ENCODE data around the gene PSMD9.

DNA sequence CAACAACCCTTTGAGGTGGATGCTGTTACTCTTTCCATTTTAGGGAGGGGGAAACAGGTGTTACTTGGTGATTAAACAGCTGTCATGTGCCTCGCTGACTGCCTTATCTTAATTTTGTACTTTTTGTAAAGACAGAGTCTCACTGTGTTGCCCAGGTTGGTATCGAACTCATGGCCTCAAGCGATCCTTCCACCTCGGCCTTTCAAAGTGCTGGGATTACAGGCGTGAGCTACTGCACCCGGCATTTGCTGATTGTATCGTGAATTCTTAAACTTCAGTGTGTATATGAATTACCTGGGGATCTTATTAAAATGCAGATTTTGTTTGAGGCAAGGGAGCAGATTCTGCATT, 659 bp downstream of the PSMD9 start:
- TF ChIP-seq, protein P1, sequence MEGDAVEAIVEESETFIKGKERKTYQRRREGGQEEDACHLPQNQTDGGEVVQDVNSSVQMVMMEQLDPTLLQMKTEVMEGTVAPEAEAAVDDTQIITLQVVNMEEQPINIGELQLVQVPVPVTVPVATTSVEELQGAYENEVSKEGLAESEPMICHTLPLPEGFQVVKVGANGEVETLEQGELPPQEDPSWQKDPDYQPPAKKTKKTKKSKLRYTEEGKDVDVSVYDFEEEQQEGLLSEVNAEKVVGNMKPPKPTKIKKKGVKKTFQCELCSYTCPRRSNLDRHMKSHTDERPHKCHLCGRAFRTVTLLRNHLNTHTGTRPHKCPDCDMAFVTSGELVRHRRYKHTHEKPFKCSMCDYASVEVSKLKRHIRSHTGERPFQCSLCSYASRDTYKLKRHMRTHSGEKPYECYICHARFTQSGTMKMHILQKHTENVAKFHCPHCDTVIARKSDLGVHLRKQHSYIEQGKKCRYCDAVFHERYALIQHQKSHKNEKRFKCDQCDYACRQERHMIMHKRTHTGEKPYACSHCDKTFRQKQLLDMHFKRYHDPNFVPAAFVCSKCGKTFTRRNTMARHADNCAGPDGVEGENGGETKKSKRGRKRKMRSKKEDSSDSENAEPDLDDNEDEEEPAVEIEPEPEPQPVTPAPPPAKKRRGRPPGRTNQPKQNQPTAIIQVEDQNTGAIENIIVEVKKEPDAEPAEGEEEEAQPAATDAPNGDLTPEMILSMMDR (IDR thresholded peaks at IDR 0.05), result no peak
- no peak for TF ChIP-seq POLR2AphosphoS5 (IDR thresholded peaks at IDR 0.05; ENCODE audit: insufficient read depth in 1 of 2, low read depth in 1 of 2)
- TF ChIP-seq POLR2A (IDR thresholded peaks at IDR 0.05), result no peak

Data from vagina (tissue), 2 donors.